Adipose tissue (tissue), 3 donors: ENCODE results near the gene MOGAT1. TPM values are rescaled to one million over a fixed set of nuclear protein-coding genes. Genes with fewer than 3 reads are reported as not detected.
"Not testable (repeated sequence)": the region's sequence is repeated elsewhere in the genome, so short reads cannot be mapped to it uniquely, and the experiment has no call there.

Source experiments
- H3K27ac ChIP-seq: one replicate; pipeline ENCODE4 v1.5.1; 2013; ENCODE audit warnings: low read depth, low read length
- WGBS, 3 donors: extraction: QIAGEN DNeasy Blood & Tissue Kit; methylation state at CpG; one replicate each; pipeline ENCODE4 v1.1.7; 2013; 5-methylcytosine and 5-hydroxymethylcytosine counted together
- polyA plus RNA-seq, 3 donors: library from polyadenylated mRNA; stranded (reverse); fragments of 200-250 nt; gene quantifications; one replicate each; pipeline ENCODE4 v1.2.3, GENCODE V29; 2013
- donor health status: healthy with polysubstance abuse.
- donor health status: Bipolar disorder and iron deficiency.
- donor health status: healthy.

Gene MOGAT1
- polyA plus RNA-seq, 3 donors, result 0.30 to 1.8 TPM; not detected in 1

GRCh38 chr2:222706616-222707015, 35.2 kb downstream of the MOGAT1 start:
- 93 to 96% (median 94%) methylated on average over 3 of the region's 3 CpGs for WGBS, 3 donors

GRCh38 chr2:222707102-222707688, 35.7 kb downstream of the MOGAT1 start:
- 93 to 96% (median 94%) methylated on average over 3 of the region's 3 CpGs for WGBS, 3 donors
- H3K27ac ChIP-seq, result no peak overlapping the region

More at GRCh38 chr2:222706616-222707015, 35.2 kb downstream of the MOGAT1 start:
- no peak overlapping the region for H3K27ac ChIP-seq

GRCh38 chr2:222707689-222708273, 36.3 kb downstream of the MOGAT1 start:
- 44 to 52% (median 48%) methylated on average over 10 of the region's 10 CpGs for WGBS, 3 donors
- no peak overlapping the region for H3K27ac ChIP-seq

- 16 to 20% (median 18%) methylated on average over 12 of the region's 12 CpGs for WGBS, 3 donors
- H3K27ac ChIP-seq, result no peak overlapping the region
Measured at GRCh38 chr2:222708274-222708710, 36.8 kb downstream of the MOGAT1 start.

- WGBS, 3 donors, result 27 to 63% (median 31%) methylated on average over 16 of the region's 16 CpGs
- no peak overlapping the region for H3K27ac ChIP-seq
Measured at GRCh38 chr2:222709191-222709891, 37.9 kb downstream of the MOGAT1 start.

GRCh38 chr2:222710736-222711135, 39.3 kb downstream of the MOGAT1 start:
- WGBS, 3 donors, result 84 to 90% (median 85%) methylated on average over 3 of the region's 3 CpGs
- H3K27ac ChIP-seq, result no peak overlapping the region

- WGBS, 3 donors, result 84 to 91% (median 85%) methylated on average over 10 of the region's 10 CpGs
- H3K27ac ChIP-seq, result no peak overlapping the region
Measured at GRCh38 chr2:222711315-222711940, 40.0 kb downstream of the MOGAT1 start.

GRCh38 chr2:222713002-222713401, 41.5 kb downstream of the MOGAT1 start:
- no peak overlapping the region for H3K27ac ChIP-seq
- 81 to 95% (median 91%) methylated on average over 3 of the region's 3 CpGs for WGBS, 3 donors

DNA sequence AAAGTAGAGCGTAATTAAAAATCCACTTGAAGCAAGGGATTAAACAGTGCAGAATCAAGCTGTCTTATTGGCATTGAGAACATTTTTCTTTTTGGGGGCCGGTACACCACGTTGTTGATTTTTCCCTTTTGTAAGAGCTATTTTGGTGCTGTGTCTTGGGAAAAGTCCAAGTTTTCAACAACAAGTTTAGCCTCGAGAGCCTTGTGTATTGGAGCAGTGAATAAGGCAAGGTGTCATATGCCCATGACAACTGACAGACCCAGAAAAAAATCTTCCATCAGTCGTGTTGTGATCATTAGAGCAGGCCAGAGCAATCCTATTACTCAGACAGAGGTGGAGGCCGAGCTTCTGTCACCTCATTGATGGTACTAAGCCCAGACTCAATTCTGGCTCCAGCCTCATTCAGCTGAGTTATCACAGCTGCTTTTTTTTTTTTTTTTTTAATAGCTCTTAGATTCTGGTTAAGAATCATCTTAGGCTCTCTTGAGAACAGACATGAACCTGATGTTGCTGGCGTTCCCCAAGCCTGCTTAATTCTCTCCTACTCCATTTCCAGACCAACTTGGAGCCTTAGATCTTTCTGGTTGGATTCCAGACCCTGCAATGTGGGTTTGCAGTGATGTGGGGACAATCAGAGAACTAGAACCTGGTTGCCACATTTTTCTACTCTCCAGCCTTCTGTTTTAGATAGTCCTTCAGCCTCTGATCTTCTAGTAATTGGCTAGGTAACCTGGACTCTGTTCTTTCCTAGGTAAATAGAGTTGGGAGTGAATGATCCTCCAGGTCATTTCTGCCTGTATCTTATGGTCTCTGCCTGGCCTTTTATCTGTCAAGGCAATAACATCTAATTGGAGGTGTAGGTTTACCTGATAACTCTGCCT, 43.1 kb downstream of the MOGAT1 start:
- 37 to 53% (median 53%) methylated on average over 7 of the region's 7 CpGs for WGBS, 3 donors
- H3K27ac ChIP-seq, result no peak overlapping the region

DNA sequence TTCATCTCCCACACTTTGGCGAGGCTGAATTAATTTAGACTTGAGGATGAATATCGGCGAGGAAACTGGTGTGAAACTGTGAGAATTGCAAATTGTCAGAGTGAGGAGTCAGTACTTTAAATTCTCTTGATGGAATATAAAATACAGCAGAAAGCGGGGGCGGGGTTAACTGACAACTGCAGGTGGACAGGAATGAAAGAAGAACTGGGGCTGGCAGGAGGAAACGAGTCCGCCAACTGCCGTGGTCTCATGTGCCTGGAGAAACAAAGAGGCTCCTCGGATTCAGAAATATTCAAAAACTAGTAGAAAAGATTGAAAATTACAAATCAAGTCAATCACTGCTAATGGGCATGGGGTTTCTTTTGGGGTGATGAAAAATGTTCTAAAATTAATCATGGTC, 44.3 kb downstream of the MOGAT1 start:
- no peak overlapping the region for H3K27ac ChIP-seq
- WGBS, 3 donors, result 59 to 87% (median 69%) methylated on average over 9 of the region's 9 CpGs

DNA sequence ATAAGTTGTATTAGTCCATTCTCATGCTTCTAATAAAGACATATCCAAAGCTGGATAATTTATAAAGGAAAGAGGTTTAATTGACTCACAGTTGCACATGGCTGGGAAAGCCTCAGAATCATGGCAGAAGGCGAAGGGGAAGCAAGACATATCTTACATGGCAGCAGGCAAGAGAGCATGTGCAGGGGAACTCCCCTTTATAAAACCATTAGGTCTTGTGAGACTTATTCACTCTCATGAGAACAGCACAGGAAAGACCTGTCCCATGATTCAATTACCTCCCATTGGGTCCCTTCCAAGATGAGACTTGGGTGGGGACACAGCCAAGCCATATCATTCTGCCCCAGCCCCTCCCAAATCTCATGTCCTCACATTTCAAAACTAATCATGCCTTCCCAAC, 48.3 kb downstream of the MOGAT1 start:
- H3K27ac ChIP-seq, result not testable (repeated sequence)
- 96 to 100% (median 100%) methylated on average over 1 of the region's 1 CpG for WGBS, 3 donors

- 98 to 100% (median 98%) methylated on average over 2 of the region's 2 CpGs for WGBS, 3 donors
- H3K27ac ChIP-seq, result not testable (repeated sequence)
Measured at GRCh38 chr2:222721597-222721996, 50.1 kb downstream of the MOGAT1 start.

- no peak overlapping the region for H3K27ac ChIP-seq
- WGBS, 3 donors, result 27 to 78% (median 58%) methylated on average over 2 of the region's 2 CpGs
Measured at GRCh38 chr2:222722327-222722946, 51.0 kb downstream of the MOGAT1 start.

GRCh38 chr2:222724208-222724607, 52.8 kb downstream of the MOGAT1 start:
- H3K27ac ChIP-seq, result no peak overlapping the region

- WGBS, 3 donors, result 77 to 90% (median 89%) methylated on average over 3 of the region's 3 CpGs
- no peak overlapping the region for H3K27ac ChIP-seq
Measured at GRCh38 chr2:222728621-222729020, 57.2 kb downstream of the MOGAT1 start.

GRCh38 chr2:222730366-222730999, 59.0 kb downstream of the MOGAT1 start:
- no peak overlapping the region for H3K27ac ChIP-seq
- 68 to 74% (median 73%) methylated on average over 5 of the region's 5 CpGs for WGBS, 3 donors

DNA sequence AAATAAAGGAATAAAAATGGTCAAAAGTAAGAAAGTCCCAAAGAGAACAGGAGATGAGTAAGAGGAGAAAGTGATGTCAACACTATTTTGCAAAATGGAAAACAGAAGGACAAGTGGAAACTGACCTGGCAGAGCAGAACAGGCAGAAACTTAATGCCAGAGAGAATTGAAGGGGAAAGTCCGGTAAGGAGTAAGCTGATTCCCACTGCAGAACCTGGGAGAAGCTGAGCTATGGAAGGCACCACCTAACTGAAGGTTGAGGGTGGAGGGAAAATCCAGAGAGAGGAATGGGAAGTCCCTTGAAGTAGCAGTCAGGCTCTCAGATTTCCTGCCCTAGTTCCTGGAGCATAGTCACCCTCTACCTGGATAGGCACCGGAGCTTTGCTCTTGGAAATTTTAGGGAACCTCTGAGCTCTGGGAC, 59.8 kb downstream of the MOGAT1 start:
- WGBS, 3 donors, result 78 to 86% (median 86%) methylated on average over 2 of the region's 2 CpGs
- no peak overlapping the region for H3K27ac ChIP-seq
